ENCODE measurements around the gene PRPF19. TPM values are rescaled to one million over a fixed set of nuclear protein-coding genes. Genes with fewer than 3 reads are reported as not detected.

Gene PRPF19
- total and polyA plus RNA-seq, 2 of the 8 experiments (the other 6 are each of a cell fraction or from before 2014, with no cell fraction given): 107 to 141 TPM

- Histone ChIP-seq H3K14ac (ENCODE audit: insufficient read length) (no peak overlapping the region), H3K4me3 (ENCODE audit: extremely low read depth in 1 of 4, insufficient read depth in 2 of 4, low read depth in 3 of 4, low read length in 4 of 4) (no peak overlapping the region), H3K56ac (replicated peaks; ENCODE audit: insufficient read length, low read depth, low read length) (no peak overlapping the region), H2BK120ac (replicated peaks; ENCODE audit: low read depth, low read length) (no peak overlapping the region), H2BK5ac (ENCODE audit: low read depth, low read length) (no peak overlapping the region), H3K79me1 (ENCODE audit: low read depth, low read length) (no peaks in the 10 kb centered on the region; the same call in 1 of the 2 replicates), H4K91ac (replicated peaks; ENCODE audit: insufficient read length, low read length) (no peak overlapping the region), H3K36me3 (ENCODE audit: control insufficient read depth in 2 of 4, insufficient read depth in 4 of 4, low read length in 3 of 4) (peaks cover 0 to 3% (median 1%) of the 10 kb centered on the region in 4 experiments; a peak in 2 of 8 replicates), H3K4ac (replicated peaks; ENCODE audit: insufficient read length, low read depth, low read length) (no peak overlapping the region), H3K4me1 (replicated peaks in 1 of 4; ENCODE audit: control insufficient read depth in 3 of 4, insufficient read depth in 4 of 4, low read length in 3 of 4) (peaks cover 0 to 6% (median 3%) of the 10 kb centered on the region in 4 experiments; a peak in 6 of 7 replicates), H3K79me2 (ENCODE audit: control insufficient read depth in 1 of 2, insufficient read depth in 2 of 2, low read length in 2 of 2) (peaks cover 0 to 2% of the 10 kb centered on the region in 2 experiments; a peak in 1 of 4 replicates), H3K18ac (ENCODE audit: extremely low read depth, low read length) (no peak overlapping the region), H2BK12ac (ENCODE audit: low read depth, low read length) (no peak overlapping the region), H4K20me1 (replicated peaks in 1 of 2; ENCODE audit: control insufficient read depth in 1 of 2, insufficient read depth in 2 of 2, low read length in 2 of 2) (peaks cover 1 to 2% of the 10 kb centered on the region in 2 experiments), H2BK15ac (ENCODE audit: low read length) (no peak overlapping the region), H2BK20ac (ENCODE audit: low read length) (no peak overlapping the region), H3K23ac (ENCODE audit: insufficient read length) (no peak overlapping the region), H4K5ac (ENCODE audit: insufficient read length, low read depth, low read length) (no peak overlapping the region), H3K27me3 (replicated peaks in 1 of 4; ENCODE audit: control insufficient read depth in 3 of 4, extremely low read depth in 1 of 4, insufficient read depth in 3 of 4, low read length in 3 of 4) (no peaks in the 10 kb centered on the region), H3K9me3 (ENCODE audit: insufficient read depth in 2 of 2, low read depth in 1 of 2, low read length in 1 of 2) (no peaks in the 10 kb centered on the region), H3K23me2 (ENCODE audit: low read depth, low read length) (no peaks in the 10 kb centered on the region), H2AFZ (ENCODE audit: low read length) (no peak overlapping the region), H2AK5ac (ENCODE audit: low read depth, low read length) (no peak overlapping the region), H3K4me2 (ENCODE audit: insufficient read depth in 1 of 2, low read depth in 2 of 2, low read length in 2 of 2) (no peak overlapping the region), H3K9ac (replicated peaks in 1 of 4; ENCODE audit: extremely low read depth in 1 of 4, low read depth in 3 of 4, low read length in 3 of 4) (no peak overlapping the region), H4K8ac (ENCODE audit: extremely low read depth, insufficient read depth, low read length) (no peak overlapping the region), H3K27ac (ENCODE audit: low read depth, low read length) (no peak overlapping the region)
- WGBS, 2 experiments (ENCODE audit: extremely low coverage in 1 of 2, insufficient coverage in 1 of 2, insufficient read length in 1 of 2, insufficient replicate concordance in 2 of 2, low coverage in 1 of 2, low lambda C conversion rate in 2 of 2, missing lambda C conversion rate in 1 of 2): 89% methylated on average over 9 of the region's 9 CpGs; no CpG with 5 or more reads in 1 of the 2 experiments
- ChIA-PET CTCF (ENCODE audit: partially characterized antibody) (interaction anchor here (0.8 to 1.3 kb wide), 7 partner anchors 19 to 245 kb away, joined by 3 to 4 read pairs (median 3); partner anchors contain the start of gene TMEM132A), POLR2A (ENCODE audit: partially characterized antibody) (interaction anchor here (0.8 to 2.0 kb wide), 3 partner anchors 8 to 234 kb away, joined by 4 to 10 read pairs (median 8); partner anchors contain the start of gene SLC15A3)
- DNase-seq (ENCODE audit: low read depth in 1 of 2, low spot score in 2 of 2) (no peak), FAIRE-seq (no peak)
- TF ChIP-seq SRF (IDR thresholded peaks at IDR 0.05; ENCODE audit: low read depth, low read length): no peak
- no peak for TF ChIP-seq YY1 (IDR thresholded peaks at IDR 0.05; ENCODE audit: low read depth, low read length)
- no peak for TF ChIP-seq SIRT6 (IDR thresholded peaks at IDR 0.05; ENCODE audit: low read length)
- no peak for TF ChIP-seq CBX5 (IDR thresholded peaks at IDR 0.05; ENCODE audit: low read depth, low read length)
These were observed 36.7 kb upstream of the PRPF19 start for GRCh38 chr11:60942970-60943565.
